GM12878 (cell line): Measurements from ENCODE around the gene RSPO4. TPM values are rescaled to one million over a fixed set of nuclear protein-coding genes. Genes with fewer than 3 reads are reported as not detected.

Experiments
- ATAC-seq: fragments of 200-7000 bp; cut with Tn5 transposase; 3 replicates; pipeline ENCODE4 v1.9.1; 2020; ENCODE audit warnings: mild to moderate bottlenecking, moderate library complexity
- BruUV-seq: library from RNA; stranded (reverse); fragments of 400-500 nt; replicated peaks from 2 replicates; lab custom pipeline; 2021; lab: Mats Ljungman, UMichigan
- CTCF ChIA-PET: fragments of 300-600 bp; sonication (Branson Sonifier 250); formaldehyde crosslinking; extraction: SDS; loops from one replicate; lab custom pipeline; 2021; ENCODE audit warnings: inconsistent platforms; lab: Yijun Ruan, JAX
- POLR2A ChIA-PET: fragments of 350-600 bp; formaldehyde crosslinking; extraction: SDS; loops from one replicate; lab custom pipeline; 2021; ENCODE audit warnings: inconsistent platforms; lab: Charles Lee
- RAD21 ChIA-PET: fragments of 300-600 bp; sonication (Branson Sonifier 250); formaldehyde crosslinking; loops from one replicate; lab custom pipeline; 2023; ENCODE audit warnings: antibody characterized with exemption; ENCODE audit not compliant: unreplicated experiment; lab: Charles Lee
- SMC1A ChIA-PET: fragments of 300-600 bp; sonication (Branson Sonifier 250); formaldehyde crosslinking; loops from one replicate; lab custom pipeline; 2023; ENCODE audit not compliant: unreplicated experiment, uncharacterized antibody; lab: Charles Lee
- DNase-seq: peaks from one replicate; pipeline ENCODE4 v3.0.0-alpha.2; 2011; ENCODE audit warnings: low read depth, low spot score
- FAIRE-seq: peaks from 3 replicates; lab custom pipeline; 2011; peaks lifted over from hg19 to GRCh38; lab: Jason Lieb, UNC
- H2AFZ ChIP-seq: 2 replicates; pipeline ENCODE4 v1.6.0; 2011; ENCODE audit warnings: low read depth, low read length, control low read depth; ENCODE audit not compliant: control insufficient read depth
- H3K27ac ChIP-seq: 2 replicates; pipeline ENCODE4 v1.5.1; 2011; ENCODE audit warnings: control low read depth; ENCODE audit not compliant: control insufficient read depth, insufficient read depth
- H3K27me3 ChIP-seq, 2 experiments: replicated peaks in 1 of 2; 2 replicates each; pipeline versions ENCODE4 v1.6.0 to v1.6.1; 2011; ENCODE audit warnings: low read length in 1 of 2; ENCODE audit not compliant: control insufficient read depth in 2 of 2, insufficient read depth in 2 of 2
- H3K36me3 ChIP-seq, 2 experiments: 2 replicates each; pipeline ENCODE4 v1.5.1; 2011; ENCODE audit warnings: low read length in 1 of 2; ENCODE audit not compliant: control insufficient read depth in 2 of 2, insufficient read depth in 2 of 2
- H3K4me1 ChIP-seq: 2 replicates; pipeline ENCODE4 v1.6.1; 2011; ENCODE audit warnings: mild to moderate bottlenecking, low read length, moderate library complexity, mixed read lengths; ENCODE audit not compliant: control insufficient read depth, insufficient read depth
- H3K4me2 ChIP-seq: 2 replicates; pipeline ENCODE4 v1.6.0; 2011; ENCODE audit warnings: control low read depth; ENCODE audit not compliant: control insufficient read depth, insufficient read depth
- H3K4me3 ChIP-seq: fragments of 200-600 bp; sonication (generic); 2 replicates; pipeline ENCODE4 v1.5.1; 2016
- H3K79me2 ChIP-seq: 2 replicates; pipeline ENCODE4 v1.6.0; 2011; ENCODE audit warnings: low read length; ENCODE audit not compliant: control insufficient read depth, insufficient read depth
- H3K9ac ChIP-seq: 2 replicates; pipeline ENCODE4 v1.8.0; 2011; ENCODE audit warnings: low read length, control low read depth, mixed read lengths; ENCODE audit not compliant: control insufficient read depth, insufficient read depth
- H3K9me3 ChIP-seq: replicated peaks from 3 replicates; pipeline ENCODE4 v1.5.1; 2011; ENCODE audit warnings: mild to moderate bottlenecking, low read length; ENCODE audit not compliant: control insufficient read depth, insufficient read depth
- H4K20me1 ChIP-seq: 2 replicates; pipeline ENCODE4 v1.6.0; 2011; ENCODE audit not compliant: control insufficient read depth, insufficient read depth
- ATF7 ChIP-seq: fragments of 450-650 bp; IDR thresholded peaks from 2 replicates; pipeline ENCODE4 v1.6.1; 2016; ENCODE audit warnings: low read depth, mild to moderate bottlenecking
- IRF4 ChIP-seq: IDR thresholded peaks from 2 replicates; pipeline ENCODE4 v1.6.1; 2011; ENCODE audit warnings: low read depth, low read length
- MTA3 ChIP-seq: IDR thresholded peaks from 2 replicates; pipeline ENCODE4 v1.6.1; 2012; ENCODE audit warnings: low read length, inconsistent platforms, borderline replicate concordance
- NFIC ChIP-seq: IDR thresholded peaks from 2 replicates; pipeline ENCODE4 v1.6.1; 2012; ENCODE audit warnings: low read depth, mild to moderate bottlenecking, inconsistent platforms, low read length, moderate library complexity
- SIN3A ChIP-seq: IDR thresholded peaks from 2 replicates; pipeline ENCODE4 v1.6.1; 2012; ENCODE audit warnings: low read depth, low read length, improper control_type of control experiment
- SREBF1 ChIP-seq: IDR thresholded peaks from 2 replicates; pipeline ENCODE4 v1.6.1; 2012; ENCODE audit warnings: mild to moderate bottlenecking, low read length
- TCF12 ChIP-seq: IDR thresholded peaks from 2 replicates; pipeline ENCODE4 v1.6.1; 2011; ENCODE audit warnings: low read depth, mild to moderate bottlenecking, low read length
- ZNF384 ChIP-seq: IDR thresholded peaks from 2 replicates; pipeline ENCODE4 v1.6.1; 2012; ENCODE audit warnings: low read depth, mild to moderate bottlenecking, low read length, improper control_type of control experiment, borderline replicate concordance
- ZZZ3 ChIP-seq: IDR thresholded peaks from 2 replicates; pipeline ENCODE4 v1.6.1; 2011; ENCODE audit warnings: low read depth; ENCODE audit not compliant: control insufficient read depth, insufficient read length
- WGBS: methylation state at CpG from one replicate; pipeline ENCODE4 v1.1.6; 2016; ENCODE audit warnings: low lambda C conversion rate; ENCODE audit not compliant: insufficient replicate concordance, insufficient coverage; ENCODE audit errors: missing lambda C conversion rate; 5-methylcytosine and 5-hydroxymethylcytosine counted together
- in situ Hi-C: fragments of 300-500 bp; cut with MboI; formaldehyde crosslinking; loops from 9 replicates; pipeline ENCODE4 v1.14.3; 2018; ENCODE audit warnings: mixed read lengths
- intact Hi-C: fragments of 100-400 bp; cut with micrococcal nuclease; formaldehyde crosslinking; loops from one replicate; pipeline ENCODE4 v1.14.2; 2022; ENCODE audit not compliant: unreplicated experiment
- polyA plus RNA-seq, 11 experiments: library from polyadenylated mRNA; depleted of rRNA in 4 of 11; unstranded in 6 of 11; stranded (reverse) in 5 of 11; fragments of >200 nt; fragmentation: Nextera tagmentation in 4 of 11; fragmentation: Illumina TruSeq in 1 of 11; extraction: Ambion mirVana in 4 of 11; extraction: Trizol in 1 of 11; gene quantifications; 1 replicate in 1 of 11; 2 replicates in 10 of 11; pipeline versions ENCODE4 v1.2.1 to v1.2.3, GENCODE V29; 2011 to 2016; ENCODE audit warnings: inconsistent platforms in 2 of 11, missing spikeins in 2 of 11, low read depth in 1 of 11
- total RNA-seq, 4 experiments: library from RNA; depleted of rRNA in 3 of 4; stranded (reverse); fragments of >200 nt in 3 of 4; fragmentation: Illumina TruSeq in 1 of 4; extraction: Trizol in 1 of 4; gene quantifications; 2 replicates each; pipeline versions ENCODE4 v1.2.1 to v1.2.3, GENCODE V29; 2013 to 2021
- TF ChIP-seq, protein P1 (sequence below), 3 experiments: IDR thresholded peaks in 2 of 3; conservative IDR thresholded peaks in 1 of 3; 2 replicates each; pipeline ENCODE4 v1.5.1; 2011; ENCODE audit warnings: low read depth in 3 of 3, low read length in 3 of 3, mild to moderate bottlenecking in 3 of 3, control low read depth in 2 of 3, moderate library complexity in 2 of 3, inconsistent platforms in 1 of 3, mixed read lengths in 1 of 3; ENCODE audit not compliant: control insufficient read depth in 2 of 3, insufficient read depth in 1 of 3; ENCODE audit errors: extremely low read depth in 1 of 3
- TF ChIP-seq, protein P2 (sequence below): IDR thresholded peaks from 2 replicates; pipeline ENCODE4 v1.6.1; 2011; ENCODE audit warnings: low read depth, low read length, improper control_type of control experiment, borderline replicate concordance

RSPO4 gene
- total and polyA plus RNA-seq, 10 of the 15 experiments (the other 5 are each of a cell fraction or from before 2014, with no cell fraction given) = 0.06 TPM; not detected in 9

DNA sequence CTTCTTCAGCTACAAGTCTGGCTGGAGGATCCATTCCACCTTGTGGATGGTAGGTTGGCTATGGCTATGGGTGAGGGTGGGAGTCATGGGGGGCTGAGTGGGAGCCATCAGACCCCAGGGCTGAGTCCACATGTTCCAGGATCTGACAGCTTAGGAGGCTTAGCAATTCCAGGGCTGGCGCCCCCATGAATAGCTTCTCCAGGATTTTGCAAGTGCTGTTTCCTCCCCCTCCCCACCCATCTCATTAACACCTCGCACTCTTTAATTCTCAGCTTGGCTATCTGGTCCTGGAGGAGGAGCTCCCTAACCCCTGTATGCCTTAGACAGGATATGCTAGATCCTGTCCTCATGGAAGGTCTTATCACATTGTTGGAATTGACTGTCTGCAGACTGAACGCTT, 47.0 kb downstream of the RSPO4 start:
- SMC1A ChIA-PET = interaction anchor here (1.0 to 5.4 kb wide), 8 partner anchors 50 to 153 kb away, joined by 3 to 52 read pairs (median 6); partner anchors contain the start of gene FAM110A
- RAD21 ChIA-PET = interaction anchor here (0.7 to 4.6 kb wide), 7 partner anchors 20 to 1294 kb away, joined by 3 to 94 read pairs (median 5); no protein-coding TSS in a partner anchor
- Histone ChIP-seq H3K9me3 (no peaks in the 10 kb centered on the region), H3K4me3 (no peak overlapping the region), H2AFZ (no peak overlapping the region), H3K9ac (no peak overlapping the region), H3K36me3 (no peaks in the 10 kb centered on the region), H3K27me3 (no peaks in the 10 kb centered on the region; a peak in 2 of 4 replicates), H4K20me1 (no peaks in the 10 kb centered on the region), H3K4me2 (no peak overlapping the region), H3K4me1 (no peaks in the 10 kb centered on the region), H3K79me2 (no peaks in the 10 kb centered on the region), H3K27ac (no peak overlapping the region)
- ATAC-seq (no peak), DNase-seq (no peak), FAIRE-seq (no peak)
- in situ Hi-C loops = loop anchor here (5.0 kb wide), 1 partner anchor 138 kb away; no protein-coding TSS in a partner anchor
- BruUV-seq = no TSS peak
- CTCF ChIA-PET = interaction anchor here (1.1 to 4.6 kb wide), 17 partner anchors 16 to 254 kb away, joined by 3 to 142 read pairs (median 5); partner anchors contain the start of gene FAM110A
- no peak for TF ChIP-seq ZZZ3
- no peak for TF ChIP-seq SREBF1
- 53% methylated on average over 3 of the region's 3 CpGs for WGBS
- intact Hi-C loops = no loop called here
- POLR2A ChIA-PET = no interaction called here

DNA sequence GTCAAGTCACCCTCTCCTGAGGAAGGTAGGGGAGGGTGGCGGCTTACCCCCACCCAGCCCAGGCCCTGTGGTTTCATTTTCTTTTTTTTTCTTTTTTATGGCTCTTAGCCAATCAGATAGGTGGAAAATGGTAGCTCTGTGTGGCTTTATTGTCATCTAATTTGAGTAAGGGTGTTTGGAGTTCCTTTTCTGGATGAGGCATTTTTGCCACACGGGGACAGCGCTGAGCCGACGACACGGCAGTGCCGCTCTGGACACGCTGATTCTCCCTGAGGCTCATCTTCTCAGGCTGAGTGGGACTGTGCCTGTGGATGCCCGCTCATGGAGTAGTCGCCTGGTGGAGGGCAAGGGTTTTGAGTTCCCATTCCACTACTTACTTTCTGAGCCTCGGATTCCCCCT, 48.4 kb downstream of the RSPO4 start:
- H4K20me1 ChIP-seq = no peaks in the 10 kb centered on the region
- no peak overlapping the region for H3K9ac ChIP-seq
- H3K4me2 ChIP-seq = no peak overlapping the region
- no TSS peak for BruUV-seq
- FAIRE-seq = no peak
- H3K36me3 ChIP-seq = no peaks in the 10 kb centered on the region
- ATAC-seq = no peak
- no peaks in the 10 kb centered on the region; a peak in 1 of 4 replicates for H3K27me3 ChIP-seq
- intact Hi-C loops (no loop called here), in situ Hi-C loops (no loop called here)
- POLR2A ChIA-PET = no interaction called here
- H2AFZ ChIP-seq = no peak overlapping the region
- no peak for DNase-seq
- no peaks in the 10 kb centered on the region for H3K4me1 ChIP-seq
- H3K9me3 ChIP-seq = no peaks in the 10 kb centered on the region
- 15% methylated on average over 11 of the region's 11 CpGs for WGBS
- TF ChIP-seq, protein P1, sequence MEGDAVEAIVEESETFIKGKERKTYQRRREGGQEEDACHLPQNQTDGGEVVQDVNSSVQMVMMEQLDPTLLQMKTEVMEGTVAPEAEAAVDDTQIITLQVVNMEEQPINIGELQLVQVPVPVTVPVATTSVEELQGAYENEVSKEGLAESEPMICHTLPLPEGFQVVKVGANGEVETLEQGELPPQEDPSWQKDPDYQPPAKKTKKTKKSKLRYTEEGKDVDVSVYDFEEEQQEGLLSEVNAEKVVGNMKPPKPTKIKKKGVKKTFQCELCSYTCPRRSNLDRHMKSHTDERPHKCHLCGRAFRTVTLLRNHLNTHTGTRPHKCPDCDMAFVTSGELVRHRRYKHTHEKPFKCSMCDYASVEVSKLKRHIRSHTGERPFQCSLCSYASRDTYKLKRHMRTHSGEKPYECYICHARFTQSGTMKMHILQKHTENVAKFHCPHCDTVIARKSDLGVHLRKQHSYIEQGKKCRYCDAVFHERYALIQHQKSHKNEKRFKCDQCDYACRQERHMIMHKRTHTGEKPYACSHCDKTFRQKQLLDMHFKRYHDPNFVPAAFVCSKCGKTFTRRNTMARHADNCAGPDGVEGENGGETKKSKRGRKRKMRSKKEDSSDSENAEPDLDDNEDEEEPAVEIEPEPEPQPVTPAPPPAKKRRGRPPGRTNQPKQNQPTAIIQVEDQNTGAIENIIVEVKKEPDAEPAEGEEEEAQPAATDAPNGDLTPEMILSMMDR (IDR thresholded peaks at IDR 0.05 in 2 of 3, conservative IDR thresholded peaks at IDR 0.05 in 1 of 3; ENCODE audit: control insufficient read depth in 2 of 3, extremely low read depth in 1 of 3, insufficient read depth in 1 of 3, low read depth in 3 of 3, low read length in 3 of 3) = no peak
- TF ChIP-seq, protein P2, sequence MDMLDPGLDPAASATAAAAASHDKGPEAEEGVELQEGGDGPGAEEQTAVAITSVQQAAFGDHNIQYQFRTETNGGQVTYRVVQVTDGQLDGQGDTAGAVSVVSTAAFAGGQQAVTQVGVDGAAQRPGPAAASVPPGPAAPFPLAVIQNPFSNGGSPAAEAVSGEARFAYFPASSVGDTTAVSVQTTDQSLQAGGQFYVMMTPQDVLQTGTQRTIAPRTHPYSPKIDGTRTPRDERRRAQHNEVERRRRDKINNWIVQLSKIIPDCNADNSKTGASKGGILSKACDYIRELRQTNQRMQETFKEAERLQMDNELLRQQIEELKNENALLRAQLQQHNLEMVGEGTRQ = no peak
- TF ChIP-seq MTA3 (no peak), IRF4 (no peak), ATF7 (no peak), ZNF384 (no peak), SIN3A (no peak), NFIC (no peak), TCF12 (no peak)
- H3K27ac ChIP-seq = no peak overlapping the region
- H3K79me2 ChIP-seq = no peaks in the 10 kb centered on the region
- SMC1A ChIA-PET = no interaction called here
- RAD21 ChIA-PET = interaction anchor here (1.4 kb wide), 1 partner anchor 21 kb away, joined by 5 read pairs; no protein-coding TSS in a partner anchor
- no peak overlapping the region for H3K4me3 ChIP-seq
- CTCF ChIA-PET = no interaction called here
